Measurements from ENCODE around the gene CYP4F12.

The CYP4F12 gene, protein sequence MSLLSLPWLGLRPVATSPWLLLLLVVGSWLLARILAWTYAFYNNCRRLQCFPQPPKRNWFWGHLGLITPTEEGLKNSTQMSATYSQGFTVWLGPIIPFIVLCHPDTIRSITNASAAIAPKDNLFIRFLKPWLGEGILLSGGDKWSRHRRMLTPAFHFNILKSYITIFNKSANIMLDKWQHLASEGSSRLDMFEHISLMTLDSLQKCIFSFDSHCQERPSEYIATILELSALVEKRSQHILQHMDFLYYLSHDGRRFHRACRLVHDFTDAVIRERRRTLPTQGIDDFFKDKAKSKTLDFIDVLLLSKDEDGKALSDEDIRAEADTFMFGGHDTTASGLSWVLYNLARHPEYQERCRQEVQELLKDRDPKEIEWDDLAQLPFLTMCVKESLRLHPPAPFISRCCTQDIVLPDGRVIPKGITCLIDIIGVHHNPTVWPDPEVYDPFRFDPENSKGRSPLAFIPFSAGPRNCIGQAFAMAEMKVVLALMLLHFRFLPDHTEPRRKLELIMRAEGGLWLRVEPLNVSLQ

GRCh38 chr19:15672580-15673175 is at the start of gene CYP4F12:
CYP4F12 (plus strand) TSS chr19:15673087; CDS start chr19:15673530, 443 bp downstream.
- no peak for DNase-seq (ENCODE audit: low read depth in 1 of 2, low spot score in 1 of 2)

DNA sequence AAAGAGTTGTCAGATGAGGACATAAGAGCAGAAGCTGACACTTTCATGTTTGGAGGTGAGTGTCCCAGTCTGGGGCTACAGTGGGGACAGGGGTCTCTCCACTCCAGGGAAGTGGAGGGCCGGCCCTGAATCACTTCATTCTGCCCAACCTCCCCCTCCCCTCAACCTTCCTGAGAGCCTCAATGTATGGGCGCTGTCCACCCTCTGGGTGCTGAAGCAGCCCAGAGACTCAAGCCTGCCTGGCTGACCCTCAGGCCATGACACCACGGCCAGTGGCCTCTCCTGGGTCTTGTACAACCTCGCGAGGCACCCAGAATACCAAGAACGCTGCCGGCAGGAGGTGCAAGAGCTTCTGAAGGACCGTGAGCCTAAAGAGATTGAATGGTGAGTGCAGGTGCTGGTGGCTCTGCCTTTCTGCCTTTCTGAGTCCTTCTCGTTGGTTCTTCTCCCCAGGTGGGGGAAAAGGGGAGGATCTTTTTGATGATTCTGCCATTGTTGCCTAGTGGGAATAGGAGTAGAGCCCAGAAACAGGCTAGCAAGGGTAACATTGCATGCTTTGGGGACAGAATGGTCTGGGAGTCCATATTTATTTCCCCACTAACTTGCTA is 49.1 kb upstream of the CYP4F12 start:
- no peak for DNase-seq (ENCODE audit: low read depth in 1 of 2, low spot score in 1 of 2)

DNA sequence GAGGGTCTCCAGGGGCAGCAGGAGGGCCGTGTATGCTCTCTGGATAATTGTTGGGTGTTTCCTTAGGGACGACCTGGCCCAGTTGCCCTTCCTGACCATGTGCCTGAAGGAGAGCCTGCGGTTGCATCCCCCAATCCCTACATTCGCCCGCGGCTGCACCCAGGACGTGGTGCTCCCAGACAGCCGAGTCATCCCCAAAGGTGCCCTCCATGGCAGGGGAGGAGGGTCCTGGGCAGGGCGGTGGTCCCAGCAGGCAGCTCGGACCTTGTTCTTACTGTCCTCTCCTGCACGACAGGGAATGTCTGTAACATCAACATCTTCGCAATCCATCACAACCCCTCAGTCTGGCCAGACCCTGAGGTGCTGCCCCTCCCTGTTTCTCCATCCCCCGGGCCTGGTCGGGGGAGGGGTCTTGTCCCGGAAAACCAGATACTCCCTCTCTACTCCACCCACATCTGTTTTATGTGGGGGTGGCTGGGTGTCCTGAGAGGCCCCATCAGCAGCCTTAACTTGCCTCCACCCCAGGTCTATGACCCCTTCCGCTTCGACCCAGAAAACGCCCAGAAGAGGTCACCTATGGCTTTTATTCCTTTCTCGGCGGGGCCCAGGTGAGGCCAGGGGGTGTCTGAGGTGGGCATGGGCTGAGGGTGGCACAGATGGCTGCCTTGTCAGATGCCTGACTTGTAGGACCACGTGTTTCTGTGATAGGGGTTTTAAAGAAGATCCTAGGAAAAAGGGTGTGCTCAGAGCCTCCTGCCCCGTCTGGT is 44.5 kb upstream of the CYP4F12 start:
- no peak for DNase-seq (ENCODE audit: low read depth in 1 of 2, low spot score in 1 of 2)

DNA sequence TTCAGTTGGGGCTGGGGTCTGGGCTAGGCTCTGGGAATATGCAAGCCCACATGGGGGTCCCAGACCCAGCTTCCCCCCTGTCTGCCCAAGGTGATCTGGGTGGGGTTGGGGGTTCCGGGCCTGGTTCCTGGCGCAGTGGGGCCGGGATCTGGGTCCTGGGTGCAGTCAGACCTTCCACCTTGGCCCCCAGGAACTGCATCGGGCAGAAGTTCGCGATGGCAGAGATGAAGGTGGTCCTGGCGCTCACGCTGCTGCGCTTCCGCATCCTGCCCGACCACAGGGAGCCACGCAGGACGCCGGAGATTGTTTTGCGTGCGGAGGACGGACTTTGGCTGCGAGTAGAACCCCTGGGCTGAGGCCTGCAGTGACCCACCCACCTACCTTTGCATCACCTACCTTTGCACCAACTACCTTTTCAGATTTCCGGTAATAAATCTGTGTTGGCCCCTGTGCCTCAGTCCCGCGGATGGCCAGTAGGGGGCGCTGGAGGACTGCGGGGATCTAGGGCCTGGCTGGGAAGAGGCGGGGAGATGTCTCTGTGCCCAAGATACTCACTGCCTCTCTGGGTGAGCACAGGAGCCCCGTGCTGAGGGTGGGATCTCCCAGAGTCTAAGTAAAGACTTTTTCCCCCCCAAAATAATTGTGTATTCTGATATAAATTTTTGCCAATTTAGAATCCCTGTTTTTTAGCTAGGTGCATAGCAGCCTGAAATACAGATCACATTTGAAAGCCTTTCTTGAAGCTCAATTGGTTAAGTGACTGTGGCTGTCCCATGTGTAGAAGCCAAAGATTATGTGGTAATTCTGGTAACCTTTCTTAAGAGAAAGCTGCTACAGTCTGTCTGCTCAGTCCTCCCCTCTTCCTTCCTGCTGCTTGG is 43.6 kb upstream of the CYP4F12 start:
- DNase-seq (ENCODE audit: low read depth in 1 of 2, low spot score in 1 of 2) = peak; percentile 76 to 84

GRCh38 chr19:15631817-15632216 is 41.1 kb upstream of the CYP4F12 start:
- DNase-seq (ENCODE audit: low read depth in 1 of 2, low spot score in 1 of 2) = no peak

DNA sequence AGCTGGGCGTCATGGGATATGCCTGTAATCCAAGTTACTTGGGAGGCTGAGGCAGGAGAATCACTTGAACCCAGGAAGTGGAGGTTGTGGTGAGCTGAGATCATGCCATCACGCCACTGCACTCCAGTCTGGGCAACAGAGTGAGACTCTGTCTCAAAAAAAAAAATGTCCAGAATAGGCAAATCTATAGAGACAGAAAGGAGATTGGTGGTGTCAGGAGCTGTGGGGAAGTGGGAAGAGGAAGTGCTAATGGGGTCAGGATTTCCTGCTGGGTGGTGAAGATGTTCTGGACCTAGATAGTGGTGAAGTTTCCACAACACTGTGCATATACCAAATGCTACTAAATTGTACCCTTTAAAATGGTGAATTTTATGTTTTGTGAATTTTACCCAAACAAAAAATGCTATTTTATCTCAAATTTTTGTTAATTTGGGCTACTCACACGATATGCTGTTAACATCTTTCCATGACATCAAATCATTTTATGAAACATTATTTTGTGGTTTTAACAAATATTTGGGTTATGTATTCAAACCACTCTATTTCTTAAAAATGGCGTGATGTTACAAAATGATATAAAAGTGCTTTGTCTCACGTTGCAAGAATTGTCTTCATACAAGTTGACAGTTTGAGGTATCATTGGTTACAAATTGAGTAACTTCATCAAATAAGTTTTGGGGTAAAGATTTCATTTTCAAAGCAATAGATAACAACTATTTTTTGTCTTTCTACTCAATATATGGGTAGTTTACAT is 39.6 kb upstream of the CYP4F12 start:
- no peak for DNase-seq (ENCODE audit: low read depth in 1 of 2, low spot score in 1 of 2)

- DNase-seq (ENCODE audit: low read depth in 1 of 2, low spot score in 1 of 2) = no peak
Observed at GRCh38 chr19:15634105-15634504, 38.8 kb upstream of the CYP4F12 start.

GRCh38 chr19:15635016-15635805 is 37.7 kb upstream of the CYP4F12 start:
- no peak for DNase-seq (ENCODE audit: low read depth in 1 of 2, low spot score in 1 of 2)

DNA sequence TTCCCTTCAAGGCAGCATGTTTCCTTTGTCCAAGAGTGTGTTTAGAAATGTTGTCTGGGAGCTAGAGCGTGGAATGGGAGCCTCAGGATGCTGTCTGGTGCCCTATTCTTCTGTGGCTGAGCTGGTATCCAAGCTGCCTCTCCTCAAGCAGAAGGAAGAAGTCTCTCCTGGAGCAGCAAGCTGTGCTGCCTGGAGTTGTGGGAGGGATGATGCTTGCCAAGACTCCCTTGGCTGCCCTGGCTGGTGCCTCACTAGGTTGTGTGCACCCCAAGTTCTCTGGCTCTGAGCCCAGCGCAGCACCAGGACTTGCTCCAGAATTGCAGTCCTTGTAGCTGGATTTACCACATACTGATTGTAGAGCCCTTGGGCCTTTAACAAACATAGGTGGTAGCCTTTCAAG is 36.9 kb upstream of the CYP4F12 start:
- DNase-seq (ENCODE audit: low read depth in 1 of 2, low spot score in 1 of 2) = no peak

GRCh38 chr19:15639596-15639995 is 33.3 kb upstream of the CYP4F12 start:
- DNase-seq (ENCODE audit: low read depth in 1 of 2, low spot score in 1 of 2) = no peak

DNA sequence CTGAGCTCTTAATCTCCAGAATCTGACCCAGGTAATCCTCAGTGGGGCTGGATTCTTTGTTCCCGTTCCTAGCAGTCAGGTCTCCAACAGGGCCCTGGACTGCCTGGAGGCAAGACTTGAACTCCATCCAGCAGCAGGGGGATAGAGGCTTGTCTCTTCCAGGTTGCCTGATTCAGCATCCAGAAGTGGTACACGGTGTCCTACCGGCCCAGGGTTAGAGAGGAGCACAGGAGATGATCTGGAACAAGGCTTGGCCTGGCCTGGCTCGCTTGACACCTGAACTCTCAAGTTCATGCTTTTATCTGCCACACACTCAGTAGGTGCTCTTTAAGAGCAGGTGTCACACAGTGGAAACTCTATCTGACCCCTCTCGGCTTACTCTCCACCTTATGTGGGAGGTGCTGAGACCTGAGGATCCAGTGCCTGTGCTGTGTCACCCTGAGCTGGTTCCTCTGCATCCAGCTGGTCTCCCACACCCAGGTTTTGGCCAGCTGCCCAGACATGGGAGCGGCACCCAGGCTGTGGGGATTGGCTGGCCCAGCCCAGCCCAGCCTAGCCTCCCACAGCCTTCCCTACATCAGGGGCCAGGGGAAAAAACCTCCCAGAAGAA is 32.5 kb upstream of the CYP4F12 start, which contains the start of gene CYP4F3:
Gene CYP4F3 (plus strand): TSS at position 604 of the 610 bp plus-strand sequence. CDS start 519 bp downstream, outside the sequence.
- no peak for DNase-seq (ENCODE audit: low read depth in 1 of 2, low spot score in 1 of 2)

DNA sequence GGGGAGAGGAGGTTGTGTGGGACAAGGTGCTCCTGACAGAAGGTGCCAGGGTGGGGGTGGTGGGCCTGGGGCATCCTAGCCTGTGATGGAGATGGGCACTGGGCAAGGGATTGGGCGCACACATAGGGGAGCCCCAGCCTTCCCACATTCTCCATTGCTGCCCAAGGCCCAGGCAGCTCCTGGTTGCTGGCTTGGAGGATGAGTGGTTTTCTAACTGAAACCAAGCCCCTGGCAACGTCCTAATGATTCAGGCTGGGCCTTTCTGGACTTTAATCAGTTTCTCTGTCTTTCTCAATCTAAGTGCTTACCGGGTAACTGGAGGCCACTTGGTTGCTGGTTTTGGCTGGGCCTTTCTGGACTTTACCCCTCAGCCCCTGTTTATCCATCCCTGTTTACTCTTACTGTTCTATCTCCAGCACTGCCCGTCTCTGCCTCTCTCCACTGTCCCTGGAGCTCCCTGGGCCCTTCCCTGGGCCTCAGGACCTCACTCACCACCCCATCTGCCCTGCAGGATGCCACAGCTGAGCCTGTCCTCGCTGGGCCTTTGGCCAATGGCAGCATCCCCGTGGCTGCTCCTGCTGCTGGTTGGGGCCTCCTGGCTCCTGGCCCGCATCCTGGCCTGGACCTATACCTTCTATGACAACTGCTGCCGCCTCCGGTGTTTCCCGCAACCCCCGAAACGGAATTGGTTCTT is 31.8 kb upstream of the CYP4F12 start:
- no peak for DNase-seq (ENCODE audit: low read depth in 1 of 2, low spot score in 1 of 2)

GRCh38 chr19:15641901-15642491 is 30.9 kb upstream of the CYP4F12 start:
- DNase-seq (ENCODE audit: low read depth in 1 of 2, low spot score in 1 of 2) = no peak

GRCh38 chr19:15642807-15643206 is 30.1 kb upstream of the CYP4F12 start:
- no peak for DNase-seq (ENCODE audit: low read depth in 1 of 2, low spot score in 1 of 2)

DNA sequence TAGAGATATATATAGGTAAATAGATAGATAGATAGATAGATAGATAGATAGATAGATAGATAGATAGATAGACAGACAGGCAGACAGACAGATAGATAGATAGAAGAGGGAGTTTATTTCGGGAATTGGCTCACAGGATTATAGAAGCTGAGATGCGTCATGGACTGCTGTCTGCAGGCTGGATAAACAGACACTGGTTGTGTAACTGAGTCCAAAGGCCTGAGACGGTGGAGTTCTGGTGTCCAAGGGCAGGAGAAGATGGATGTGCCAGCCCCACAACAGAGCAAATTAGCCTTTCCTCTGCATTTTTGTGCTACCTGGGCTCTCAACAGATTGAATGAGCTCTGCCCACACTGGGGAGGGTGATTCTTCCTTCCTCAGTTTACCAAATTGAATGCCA is 29.5 kb upstream of the CYP4F12 start:
- DNase-seq (ENCODE audit: low read depth in 1 of 2, low spot score in 1 of 2) = no peak

- no peak for DNase-seq (ENCODE audit: low read depth in 1 of 2, low spot score in 1 of 2)
Observed at GRCh38 chr19:15644066-15644741, 28.7 kb upstream of the CYP4F12 start.

- no peak for DNase-seq (ENCODE audit: low read depth in 1 of 2, low spot score in 1 of 2)
Observed at GRCh38 chr19:15644816-15645215, 28.1 kb upstream of the CYP4F12 start.
